CD8-positive, alpha-beta memory T cell (primary cell): ENCODE data around the gene TOMM40. TPM values are rescaled to one million over a fixed set of nuclear protein-coding genes. Genes with fewer than 3 reads are reported as not detected.
A peak's percentile ranks its signal among the peaks of the same experiment; 100 is the strongest.

Experiments
- CTCF ChIA-PET: fragments of 350-600 bp; sonication (Branson Sonifier 250); formaldehyde crosslinking; loops from one replicate; lab custom pipeline; 2021; ENCODE audit warnings: antibody characterized with exemption; lab: Charles Lee
- POLR2A ChIA-PET: fragments of 350-600 bp; sonication (Branson Sonifier 250); formaldehyde crosslinking; loops from one replicate; lab custom pipeline; 2021; ENCODE audit warnings: antibody characterized with exemption; lab: Charles Lee
- DNase-seq, 5 donors: peaks; one replicate each; pipeline versions ENCODE4 v3.0.0 to v3.0.0-alpha.2; 2020 to 2022; ENCODE audit warnings: mixed read lengths in 1 of 5
- H3K27ac ChIP-seq: one replicate; pipeline ENCODE4 v1.7.0; 2013; ENCODE audit warnings: low read depth, mild to moderate bottlenecking, low read length, moderate library complexity
- H3K27me3 ChIP-seq: 2 replicates; pipeline ENCODE4 v1.7.0; 2013; ENCODE audit warnings: low read length, mild to moderate bottlenecking; ENCODE audit not compliant: insufficient read depth, poor library complexity, severe bottlenecking
- H3K36me3 ChIP-seq: 2 replicates; pipeline ENCODE4 v1.7.0; 2013; ENCODE audit warnings: mild to moderate bottlenecking, low read length, moderate library complexity; ENCODE audit not compliant: insufficient read depth
- H3K4me1 ChIP-seq: 2 replicates; pipeline ENCODE4 v1.7.0; 2013; ENCODE audit warnings: mild to moderate bottlenecking, low read length, moderate library complexity; ENCODE audit not compliant: insufficient read depth
- H3K4me3 ChIP-seq: 2 replicates; pipeline ENCODE4 v1.7.0; 2013; ENCODE audit warnings: mild to moderate bottlenecking, low read length
- H3K9me3 ChIP-seq: 2 replicates; pipeline ENCODE4 v1.7.0; 2013; ENCODE audit warnings: mild to moderate bottlenecking, low read length
- H3K27ac Mint-ChIP-seq, 8 donors: one replicate each; pipeline ENCODE4 v1.8.0; 2020 to 2021; ENCODE audit warnings: mixed read lengths in 8 of 8, mild to moderate bottlenecking in 6 of 8, inconsistent platforms in 3 of 8, moderate library complexity in 3 of 8
- H3K27me3 Mint-ChIP-seq, 2 donors: one replicate each; pipeline ENCODE4 v1.8.0; 2020 to 2021; ENCODE audit warnings: mixed read lengths in 2 of 2, mild to moderate bottlenecking in 1 of 2, moderate library complexity in 1 of 2
- H3K36me3 Mint-ChIP-seq, 3 donors: one replicate each; pipeline ENCODE4 v1.8.0; 2020 to 2021; ENCODE audit warnings: mixed read lengths in 3 of 3, inconsistent platforms in 1 of 3, mild to moderate bottlenecking in 1 of 3
- H3K4me1 Mint-ChIP-seq, 3 donors: one replicate each; pipeline ENCODE4 v1.8.0; 2020 to 2021; ENCODE audit warnings: mixed read lengths in 3 of 3, inconsistent platforms in 1 of 3, mild to moderate bottlenecking in 1 of 3
- H3K4me3 Mint-ChIP-seq, 7 donors: one replicate each; pipeline ENCODE4 v1.8.0; 2020 to 2021; ENCODE audit warnings: mixed read lengths in 7 of 7, mild to moderate bottlenecking in 6 of 7, moderate library complexity in 4 of 7, inconsistent platforms in 2 of 7
- H3K9me3 Mint-ChIP-seq, 5 donors: one replicate each; pipeline ENCODE4 v1.8.0; 2020 to 2022; ENCODE audit warnings: mixed read lengths in 5 of 5, mild to moderate bottlenecking in 3 of 5, moderate library complexity in 2 of 5, inconsistent platforms in 1 of 5
- polyA plus RNA-seq: library from polyadenylated mRNA; unstranded; fragments of 300-500 nt; fragmentation: Illumina TruSeq; gene quantifications from one replicate; pipeline ENCODE4 v1.2.3, GENCODE V29; 2021
- total RNA-seq, 2 experiments: library from RNA; stranded (reverse); gene quantifications; one replicate each; pipeline ENCODE4 v1.2.3, GENCODE V29; 2021

TOMM40 gene
- total and polyA plus RNA-seq, 3 experiments from 2014 or later = 41.4 to 218 (median 211) TPM

GRCh38 chr19:44949550-44949949 lies 58.5 kb downstream of the TOMM40 start:
- POLR2A ChIA-PET = interaction anchor here (0.6 kb wide), 1 partner anchor 445 kb away, joined by 4 read pairs; no protein-coding TSS in a partner anchor
- Histone ChIP-seq H3K4me1 (peaks cover 9% of the 10 kb centered on the region), H3K27me3 (no peaks in the 10 kb centered on the region), H3K9me3 (no peaks in the 10 kb centered on the region), H3K4me3 (no peak overlapping the region), H3K27ac (no peak overlapping the region), H3K36me3 (no peaks in the 10 kb centered on the region)
- Mint-ChIP-seq H3K36me3 (peaks cover 0 to 12% (median 2%) of the 10 kb centered on the region in 3 donors), H3K4me1 (peaks cover 9 to 14% (median 13%) of the 10 kb centered on the region in 3 donors), H3K27ac (no peak overlapping the region), H3K9me3 (no peaks in the 10 kb centered on the region), H3K27me3 (peaks cover 0 to 1% of the 10 kb centered on the region in 2 donors), H3K4me3 (no peak overlapping the region)
- DNase-seq = no peak
- CTCF ChIA-PET = no interaction called here

- ChIA-PET POLR2A (interaction anchor here (0.6 to 0.7 kb wide), 4 partner anchors 22 to 195 kb away, joined by 3 to 10 read pairs (median 3); no protein-coding TSS in a partner anchor), CTCF (interaction anchor here (0.7 to 1.6 kb wide), 9 partner anchors 12 to 180 kb away, joined by 3 to 4 read pairs (median 3); no protein-coding TSS in a partner anchor)
- Mint-ChIP-seq H3K27me3 (peaks cover 0 to 6% of the 10 kb centered on the region in 2 donors), H3K27ac (peak overlapping the region in 5 of 8 donors; percentile 11 to 65 (median 47)), H3K9me3 (peaks cover 0 to 2% (median 0%) of the 10 kb centered on the region in 5 donors), H3K4me1 (peaks cover 23 to 31% (median 29%) of the 10 kb centered on the region in 3 donors), H3K4me3 (peak overlapping the region in 1 of 7 donors; percentile 50), H3K36me3 (peaks cover 0 to 21% (median 2%) of the 10 kb centered on the region in 3 donors)
- Histone ChIP-seq H3K27me3 (no peaks in the 10 kb centered on the region), H3K36me3 (no peaks in the 10 kb centered on the region), H3K27ac (no peak overlapping the region), H3K9me3 (no peaks in the 10 kb centered on the region), H3K4me1 (peaks cover 19% of the 10 kb centered on the region), H3K4me3 (no peak overlapping the region)
- peak; percentile 40 to 76 (median 62) for DNase-seq
Measured at GRCh38 chr19:44951179-44952159, 60.4 kb downstream of the TOMM40 start.

Other genes starting within 250 kb of the TOMM40 start
- 1 to 10 TPM; 5.2 to 5.3 TPM for gene PVR, start 247.3 kb upstream of the TOMM40 start, total RNA-seq
- gene PVR, start 247.3 kb upstream of the TOMM40 start, polyA plus RNA-seq = 0.56 TPM
- gene CEACAM19, start 219.8 kb upstream of the TOMM40 start, total RNA-seq = under 1 TPM; 0.18 to 0.24 TPM
- gene CEACAM19, start 219.8 kb upstream of the TOMM40 start, polyA plus RNA-seq = not detected
- gene CEACAM16, start 192.1 kb upstream of the TOMM40 start, total RNA-seq = not detected
- not detected for gene CEACAM16, start 192.1 kb upstream of the TOMM40 start, polyA plus RNA-seq
- 10 to 100 TPM; 30.5 to 33.9 TPM for gene BCL3, start 142.5 kb upstream of the TOMM40 start, total RNA-seq
- gene BCL3, start 142.5 kb upstream of the TOMM40 start, polyA plus RNA-seq = 9.8 TPM
- not detected for gene CBLC, start 113.4 kb upstream of the TOMM40 start, total RNA-seq
- gene CBLC, start 113.4 kb upstream of the TOMM40 start, polyA plus RNA-seq = not detected
- not detected for gene BCAM, start 82.2 kb upstream of the TOMM40 start, total RNA-seq
- gene BCAM, start 82.2 kb upstream of the TOMM40 start, polyA plus RNA-seq = not detected
- under 1 TPM; 0.22 to 0.66 TPM for gene NECTIN2, start 45.0 kb upstream of the TOMM40 start, total RNA-seq
- 0.47 TPM for gene NECTIN2, start 45.0 kb upstream of the TOMM40 start, polyA plus RNA-seq
- gene APOE, start 14.5 kb downstream of the TOMM40 start, total RNA-seq = 1 to 10 TPM; 4.5 TPM
- not detected for gene APOE, start 14.5 kb downstream of the TOMM40 start, polyA plus RNA-seq
- 1 to 10 TPM; 4.6 to 5.7 TPM for gene APOC1, start 23.4 kb downstream of the TOMM40 start, total RNA-seq
- gene APOC1, start 23.4 kb downstream of the TOMM40 start, polyA plus RNA-seq = not detected
- gene APOC4, start 51.0 kb downstream of the TOMM40 start, total RNA-seq = not detected
- gene APOC4, start 51.0 kb downstream of the TOMM40 start, polyA plus RNA-seq = not detected
- not detected for gene APOC2, start 54.8 kb downstream of the TOMM40 start, total RNA-seq
- not detected for gene APOC2, start 54.8 kb downstream of the TOMM40 start, polyA plus RNA-seq
- gene CLPTM1, start 64.1 kb downstream of the TOMM40 start, total RNA-seq = 10 to 100 TPM; 78.6 to 82.5 TPM
- gene CLPTM1, start 64.1 kb downstream of the TOMM40 start, polyA plus RNA-seq = 27.5 TPM
- 10 to 100 TPM; 53.4 to 57.4 TPM for gene RELB, start 110.2 kb downstream of the TOMM40 start, total RNA-seq
- gene RELB, start 110.2 kb downstream of the TOMM40 start, polyA plus RNA-seq = 22.7 TPM
- gene CLASRP, start 147.8 kb downstream of the TOMM40 start, total RNA-seq = 10 to 100 TPM; 75.5 to 84.1 TPM
- gene CLASRP, start 147.8 kb downstream of the TOMM40 start, polyA plus RNA-seq = 7.9 TPM
- 1 to 10 TPM; 7.9 to 8.5 TPM for gene ZNF296, start 185.2 kb downstream of the TOMM40 start, total RNA-seq
- gene ZNF296, start 185.2 kb downstream of the TOMM40 start, polyA plus RNA-seq = 6.7 TPM
- gene GEMIN7, start 188.0 kb downstream of the TOMM40 start, total RNA-seq = 10 to 100 TPM; 51.6 TPM
- 93.5 TPM for gene GEMIN7, start 188.0 kb downstream of the TOMM40 start, polyA plus RNA-seq
- gene PPP1R37, start 201.9 kb downstream of the TOMM40 start, total RNA-seq = 10 to 100 TPM; 17.8 to 18.3 TPM
- 0.79 TPM for gene PPP1R37, start 201.9 kb downstream of the TOMM40 start, polyA plus RNA-seq